Endothelial cell of umbilical vein (primary cell): ENCODE data around the gene SNRNP35. TPM values are rescaled to one million over a fixed set of nuclear protein-coding genes. Genes with fewer than 3 reads are reported as not detected.

Experiments used
- BruUV-seq: library from RNA; stranded (reverse); fragments of 400-500 nt; replicated peaks from 2 replicates; lab custom pipeline; 2021; lab: Mats Ljungman, UMichigan
- CTCF ChIA-PET: fragments of 300-600, 350-600 bp; sonication (Branson Sonifier 250); formaldehyde crosslinking; loops from one replicate; lab custom pipeline; 2021; ENCODE audit warnings: antibody characterized with exemption, inconsistent platforms; lab: Charles Lee
- POLR2A ChIA-PET: fragments of 300-600, 350-600 bp; sonication (Branson Sonifier 250); formaldehyde crosslinking; loops from one replicate; lab custom pipeline; 2021; ENCODE audit warnings: antibody characterized with exemption, inconsistent platforms; lab: Charles Lee
- DNase-seq: peaks from one replicate; pipeline ENCODE4 v3.0.0-alpha.2; 2011; ENCODE audit warnings: low read depth, low spot score
- FAIRE-seq: peaks from 2 replicates; lab custom pipeline; 2011; peaks lifted over from hg19 to GRCh38; lab: Jason Lieb, UNC
- H2AFZ ChIP-seq: 2 replicates; pipeline ENCODE4 v1.6.0; 2012; ENCODE audit warnings: low read depth, low read length, control low read depth, inconsistent platforms
- H3K27ac ChIP-seq: 2 replicates; pipeline ENCODE4 v1.5.1; 2011; ENCODE audit warnings: low read depth, mild to moderate bottlenecking, control low read depth, low read length, moderate library complexity; ENCODE audit not compliant: insufficient read depth
- H3K27me3 ChIP-seq, 2 experiments: 2 replicates each; pipeline versions ENCODE4 v1.6.0 to v1.6.1; 2011; ENCODE audit warnings: low read length in 2 of 2, mixed read lengths in 1 of 2; ENCODE audit not compliant: control insufficient read depth in 2 of 2, insufficient read depth in 2 of 2
- H3K36me3 ChIP-seq, 2 experiments: 2 replicates in 1 of 2; 3 replicates in 1 of 2; pipeline ENCODE4 v1.5.1; 2011; ENCODE audit warnings: low read length in 2 of 2, mild to moderate bottlenecking in 1 of 2, moderate library complexity in 1 of 2; ENCODE audit not compliant: control insufficient read depth in 2 of 2, insufficient read depth in 2 of 2; ENCODE audit errors: extremely low read depth in 1 of 2
- H3K4me1 ChIP-seq: 3 replicates; pipeline ENCODE4 v1.5.1; 2011; ENCODE audit warnings: mild to moderate bottlenecking, low read length; ENCODE audit not compliant: control insufficient read depth, insufficient read depth; ENCODE audit errors: extremely low read depth
- H3K4me2 ChIP-seq: 2 replicates; pipeline ENCODE4 v1.6.1; 2011; ENCODE audit warnings: low read length, control low read depth, mixed read lengths; ENCODE audit not compliant: insufficient read depth
- H3K4me3 ChIP-seq, 3 experiments: fragments of 200-600 bp in 1 of 3; sonication (generic), shearing (Covaris generic) in 1 of 3; replicated peaks in 1 of 3; 2 replicates each; pipeline ENCODE4 v1.5.1; 2011 to 2016; ENCODE audit warnings: control low read depth in 3 of 3, low read length in 3 of 3, mild to moderate bottlenecking in 2 of 3, inconsistent platforms in 1 of 3, low read depth in 1 of 3, moderate library complexity in 1 of 3; ENCODE audit not compliant: insufficient read depth in 1 of 3
- H3K79me2 ChIP-seq: 2 replicates; pipeline ENCODE4 v1.6.0; 2012; ENCODE audit warnings: low read length, inconsistent platforms; ENCODE audit not compliant: control insufficient read depth, insufficient read depth
- H3K9ac ChIP-seq: replicated peaks from 2 replicates; pipeline ENCODE3; 2011; ENCODE audit warnings: low read length, control low read depth; ENCODE audit not compliant: insufficient read depth; ENCODE audit errors: extremely low read depth
- H3K9me1 ChIP-seq: replicated peaks from 3 replicates; pipeline ENCODE4 v1.6.0; 2011; ENCODE audit warnings: mild to moderate bottlenecking, low read length; ENCODE audit not compliant: control insufficient read depth, insufficient read depth; ENCODE audit errors: extremely low read depth
- H3K9me3 ChIP-seq: replicated peaks from 2 replicates; pipeline ENCODE4 v1.5.1; 2012; ENCODE audit warnings: low read length, inconsistent platforms; ENCODE audit not compliant: control insufficient read depth, insufficient read depth
- H4K20me1 ChIP-seq: replicated peaks from 2 replicates; pipeline ENCODE3; 2011; ENCODE audit warnings: mild to moderate bottlenecking, low read length; ENCODE audit not compliant: control insufficient read depth, insufficient read depth; ENCODE audit errors: extremely low read depth
- EZH2 ChIP-seq: IDR thresholded peaks from 2 replicates; pipeline ENCODE4 v1.6.1; 2012; ENCODE audit warnings: borderline replicate concordance, low read depth, mild to moderate bottlenecking, moderate library complexity, low read length, inconsistent platforms; ENCODE audit not compliant: severe bottlenecking
- FOS ChIP-seq: IDR thresholded peaks from 2 replicates; pipeline ENCODE4 v1.6.1; 2011; ENCODE audit warnings: mild to moderate bottlenecking, low read length, moderate library complexity, borderline replicate concordance; ENCODE audit not compliant: insufficient read depth
- GATA2 ChIP-seq: IDR thresholded peaks from 2 replicates; pipeline ENCODE4 v1.7.0; 2011; ENCODE audit warnings: low read depth, mild to moderate bottlenecking, moderate library complexity, mixed read lengths, low read length; ENCODE audit not compliant: insufficient read length, insufficient read depth
- JUN ChIP-seq: IDR thresholded peaks from 2 replicates; pipeline ENCODE4 v1.6.1; 2011; ENCODE audit warnings: borderline replicate concordance, low read depth; ENCODE audit not compliant: insufficient read length, insufficient read depth
- MYC ChIP-seq: IDR thresholded peaks from one replicate; pipeline ENCODE4 v1.6.1; 2011; ENCODE audit warnings: mild to moderate bottlenecking, low read depth, low read length
- POLR2A ChIP-seq: IDR thresholded peaks from 2 replicates; pipeline ENCODE4 v1.6.1; 2012; ENCODE audit warnings: low read depth, mild to moderate bottlenecking, control low read depth, low read length
- POLR2AphosphoS5 ChIP-seq: IDR thresholded peaks from 2 replicates; pipeline ENCODE4 v1.6.1; 2012; ENCODE audit warnings: low read depth, mild to moderate bottlenecking, control low read depth, low read length, moderate library complexity; ENCODE audit not compliant: insufficient read depth
- dilution Hi-C: fragments of 300-500 bp; cut with MboI; formaldehyde crosslinking; loops from one replicate; pipeline ENCODE4 v1.15.0; 2019; ENCODE audit warnings: low sequenced_read_pairs; ENCODE audit not compliant: extremely low pct_ligation_motif_present
- intact Hi-C: fragments of 100-400 bp; cut with micrococcal nuclease; formaldehyde crosslinking; loops from one replicate; pipeline ENCODE4 v1.10.0; 2022
- polyA plus RNA-seq, 4 experiments: library from polyadenylated mRNA; depleted of rRNA in 3 of 4; stranded (reverse) in 3 of 4; unstranded in 1 of 4; fragments of >200 nt; gene quantifications; 2 replicates each; pipeline versions ENCODE4 v1.2.1 to v1.2.3, GENCODE V29; 2011 to 2012; ENCODE audit warnings: missing spikeins in 1 of 4
- total RNA-seq: library from RNA; stranded (reverse); gene quantifications from 2 replicates; pipeline ENCODE4 v1.2.3, GENCODE V29; 2021
- TF ChIP-seq, protein P1 (sequence below): IDR thresholded peaks from 2 replicates; pipeline ENCODE4 v1.6.1; 2011; ENCODE audit not compliant: insufficient read depth, insufficient read length
- TF ChIP-seq, protein P2 (sequence below), 2 donors: IDR thresholded peaks; 1 replicate in 1 of 2; 2 replicates in 1 of 2; pipeline ENCODE4 v1.5.1; 2011; ENCODE audit warnings: low read length in 2 of 2, mild to moderate bottlenecking in 2 of 2, moderate library complexity in 2 of 2, control low read depth in 1 of 2, inconsistent platforms in 1 of 2, low read depth in 1 of 2; ENCODE audit not compliant: insufficient read depth in 1 of 2; ENCODE audit errors: extremely low read depth in 1 of 2

SNRNP35 gene
- total and polyA plus RNA-seq, 2 donors (not counting 3 experiments of a cell fraction or from before 2014, with no cell fraction given) = 15.9 to 30.6 TPM

DNA sequence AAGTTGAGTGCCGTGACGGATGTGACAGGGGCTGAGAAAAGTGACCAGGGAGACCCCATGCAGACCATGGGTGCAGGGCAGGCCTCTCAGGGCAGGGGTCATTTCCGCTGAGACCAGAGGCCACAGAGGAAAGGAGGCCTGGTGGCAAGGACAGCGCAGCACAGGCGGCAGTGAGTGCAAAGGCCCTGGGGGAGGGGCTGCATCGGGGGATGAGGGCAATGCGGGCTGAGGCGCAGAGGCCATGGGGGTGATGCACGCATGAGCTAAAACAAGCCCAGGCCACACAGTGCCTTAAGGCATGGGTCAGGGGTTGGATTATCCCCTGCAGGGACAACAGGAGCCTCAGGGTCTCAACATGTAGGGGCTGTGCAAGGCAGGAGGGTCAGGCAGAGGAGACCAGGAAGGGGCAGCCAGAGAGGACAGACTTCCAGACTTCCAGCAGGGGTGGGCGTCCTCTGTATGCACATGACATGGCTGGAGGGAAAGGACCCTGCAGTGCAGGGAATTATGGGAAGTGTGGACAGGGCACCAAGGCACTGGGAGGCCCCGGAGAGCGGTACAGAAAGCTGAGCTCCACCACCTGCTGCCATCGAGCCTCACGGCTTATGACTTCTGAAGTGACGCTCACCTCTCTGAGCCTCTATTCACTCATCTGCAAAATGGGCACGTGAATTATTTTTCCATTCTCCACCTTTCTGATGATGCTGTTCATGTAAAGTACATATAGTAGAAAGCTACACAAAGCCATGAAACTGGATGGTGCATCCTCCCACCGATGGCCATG is 48.3 kb downstream of the SNRNP35 start:
- ChIA-PET CTCF (interaction anchor here (0.9 kb wide), 1 partner anchor 27 kb away, joined by 3 read pairs; no protein-coding TSS in a partner anchor), POLR2A (no interaction called here)
- Histone ChIP-seq H3K9me1 (no peaks in the 10 kb centered on the region), H3K79me2 (no peaks in the 10 kb centered on the region), H3K4me1 (peaks cover 5% of the 10 kb centered on the region), H3K4me2 (no peak overlapping the region), H4K20me1 (no peaks in the 10 kb centered on the region), H3K4me3 (no peak overlapping the region), H3K27me3 (no peaks in the 10 kb centered on the region), H2AFZ (no peak overlapping the region), H3K9ac (no peak overlapping the region), H3K27ac (no peak overlapping the region), H3K9me3 (no peaks in the 10 kb centered on the region), H3K36me3 (peaks cover under 1 to 18% of the 10 kb centered on the region in 2 experiments)
- intact Hi-C loops (no loop called here), dilution Hi-C loops (no loop called here)
- FAIRE-seq = no peak
- DNase-seq = no peak
- TF ChIP-seq JUN = no peak
- no peak for TF ChIP-seq POLR2AphosphoS5
- TF ChIP-seq, protein P1, sequence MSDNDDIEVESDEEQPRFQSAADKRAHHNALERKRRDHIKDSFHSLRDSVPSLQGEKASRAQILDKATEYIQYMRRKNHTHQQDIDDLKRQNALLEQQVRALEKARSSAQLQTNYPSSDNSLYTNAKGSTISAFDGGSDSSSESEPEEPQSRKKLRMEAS = no peak
- TF ChIP-seq MYC = no peak
- no peak for TF ChIP-seq GATA2
- no peak for TF ChIP-seq POLR2A
- TF ChIP-seq, protein P2, sequence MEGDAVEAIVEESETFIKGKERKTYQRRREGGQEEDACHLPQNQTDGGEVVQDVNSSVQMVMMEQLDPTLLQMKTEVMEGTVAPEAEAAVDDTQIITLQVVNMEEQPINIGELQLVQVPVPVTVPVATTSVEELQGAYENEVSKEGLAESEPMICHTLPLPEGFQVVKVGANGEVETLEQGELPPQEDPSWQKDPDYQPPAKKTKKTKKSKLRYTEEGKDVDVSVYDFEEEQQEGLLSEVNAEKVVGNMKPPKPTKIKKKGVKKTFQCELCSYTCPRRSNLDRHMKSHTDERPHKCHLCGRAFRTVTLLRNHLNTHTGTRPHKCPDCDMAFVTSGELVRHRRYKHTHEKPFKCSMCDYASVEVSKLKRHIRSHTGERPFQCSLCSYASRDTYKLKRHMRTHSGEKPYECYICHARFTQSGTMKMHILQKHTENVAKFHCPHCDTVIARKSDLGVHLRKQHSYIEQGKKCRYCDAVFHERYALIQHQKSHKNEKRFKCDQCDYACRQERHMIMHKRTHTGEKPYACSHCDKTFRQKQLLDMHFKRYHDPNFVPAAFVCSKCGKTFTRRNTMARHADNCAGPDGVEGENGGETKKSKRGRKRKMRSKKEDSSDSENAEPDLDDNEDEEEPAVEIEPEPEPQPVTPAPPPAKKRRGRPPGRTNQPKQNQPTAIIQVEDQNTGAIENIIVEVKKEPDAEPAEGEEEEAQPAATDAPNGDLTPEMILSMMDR (IDR thresholded peaks at IDR 0.05; ENCODE audit: extremely low read depth in 1 of 2, insufficient read depth in 1 of 2, low read depth in 1 of 2, low read length in 2 of 2) = no peak
- no peak for TF ChIP-seq FOS
- TF ChIP-seq EZH2 = no peak
- no TSS peak for BruUV-seq
